Left lung (tissue), 10 donors: ENCODE results near the gene SATB2. TPM values are rescaled to one million over a fixed set of nuclear protein-coding genes. Genes with fewer than 3 reads are reported as not detected.

ENCODE experiments used
- ATAC-seq: fragments of 200-7000 bp; cut with Tn5 transposase; one replicate; pipeline ENCODE4 v1.9.1; 2020; ENCODE audit warnings: moderate library complexity
- DNase-seq, 4 donors: peaks; one replicate each; pipeline ENCODE4 v3.0.0-alpha.2; 2013 to 2020
- H3K27ac ChIP-seq, 2 donors: fragments of 200-600 bp; sonication (generic) in 1 of 2; one replicate each; pipeline versions ENCODE4 v1.5.0 to v1.8.0; 2020 to 2021
- H3K27me3 ChIP-seq, 2 donors: fragments of 200-600 bp; sonication (generic) in 1 of 2; one replicate each; pipeline versions ENCODE4 v1.5.0 to v1.8.0; 2020 to 2021
- H3K36me3 ChIP-seq, 2 donors: fragments of 200-600 bp; sonication (generic) in 1 of 2; one replicate each; pipeline versions ENCODE4 v1.5.0 to v1.8.0; 2020 to 2021
- H3K4me1 ChIP-seq, 2 donors: fragments of 200-600 bp; one replicate each; pipeline ENCODE4 v1.8.0; 2021
- H3K4me3 ChIP-seq, 2 donors: fragments of 200-600 bp; sonication (generic) in 1 of 2; one replicate each; pipeline versions ENCODE4 v1.5.0 to v1.8.0; 2020 to 2021; ENCODE audit warnings: mild to moderate bottlenecking in 1 of 2
- H3K9me3 ChIP-seq, 2 donors: fragments of 200-600 bp; sonication (generic) in 1 of 2; one replicate each; pipeline versions ENCODE4 v1.5.0 to v1.8.0; 2020 to 2021
- intact Hi-C, 2 donors: fragments of 100-400 bp; cut with DNase I; formaldehyde crosslinking; loops; one replicate each; pipeline versions ENCODE4 v1.11.2 to v1.14.2; 2022
- polyA plus RNA-seq, 6 donors: library from polyadenylated mRNA; unstranded; fragments of 120-200 nt; gene quantifications; one replicate each; pipeline ENCODE4 v1.2.1, GENCODE V29; 2013; ENCODE audit not compliant: insufficient read length in 6 of 6
- total RNA-seq, 2 donors: library from RNA; stranded (reverse); fragmentation: NEBNext Ultra II Directional; extraction: Animal tissue kit (Norgen Biotek cat#: 25700); gene quantifications; one replicate each; pipeline ENCODE4 v1.2.1, GENCODE V29; 2021
- TF ChIP-seq, protein P1 (sequence below), 2 donors: fragments of 200-600 bp; sonication (generic) in 1 of 2; IDR thresholded peaks; one replicate each; pipeline versions ENCODE4 v1.5.0 to v1.8.0; 2021; ENCODE audit warnings: antibody characterized with exemption in 2 of 2
- donor health status: DM: no; HTN: yes; CAD: no.
- donor health status: DM: no; HTN: no; CAD: no.

The SATB2 gene
- total and polyA plus RNA-seq, 8 donors: 2.9 to 4.5 (median 3.8) TPM

DNA sequence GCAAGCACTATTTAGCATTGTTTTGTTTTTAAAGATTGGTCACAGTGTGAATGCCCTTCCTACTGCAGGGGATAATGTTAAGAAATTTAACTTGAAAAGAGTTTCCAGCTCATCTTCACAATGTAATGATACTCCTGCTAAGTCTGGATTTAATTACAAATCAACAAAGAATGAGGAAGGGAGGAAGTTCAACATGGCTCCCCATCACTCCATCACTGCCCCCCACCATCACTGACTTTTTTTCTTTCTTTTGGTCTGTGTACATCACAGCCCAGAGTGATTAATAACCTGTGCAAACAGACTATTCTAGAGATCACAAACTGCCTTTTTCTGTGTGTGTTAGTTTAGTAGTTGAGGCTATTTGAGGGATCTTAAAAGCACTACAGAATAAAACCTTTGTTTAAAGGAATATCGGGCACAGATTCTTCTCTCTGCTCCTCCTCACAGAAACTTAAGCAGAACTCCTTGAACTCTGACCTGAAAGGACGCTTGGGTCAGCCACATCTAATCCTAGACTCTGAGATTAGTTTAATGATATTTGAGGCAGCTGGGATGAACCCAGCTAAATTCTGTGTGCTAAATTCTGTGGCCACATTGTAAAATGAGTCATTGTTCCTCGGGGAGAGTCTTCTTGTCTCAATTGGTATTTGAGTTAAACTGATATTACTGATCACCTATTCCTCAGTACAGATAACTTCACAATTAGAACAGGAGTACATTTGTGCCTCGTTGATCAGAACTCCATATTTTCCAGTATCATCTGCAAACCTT is 47.8 kb downstream of the SATB2 start:
- Histone ChIP-seq H3K9me3 (no peaks in the 10 kb centered on the region), H3K27me3 (no peaks in the 10 kb centered on the region), H3K4me3 (no peak overlapping the region), H3K36me3 (no peaks in the 10 kb centered on the region), H3K4me1 (no peaks in the 10 kb centered on the region), H3K27ac (no peak overlapping the region)
- DNase-seq (no peak), ATAC-seq (no peak)
- intact Hi-C loops: no loop called here
- TF ChIP-seq, protein P1, sequence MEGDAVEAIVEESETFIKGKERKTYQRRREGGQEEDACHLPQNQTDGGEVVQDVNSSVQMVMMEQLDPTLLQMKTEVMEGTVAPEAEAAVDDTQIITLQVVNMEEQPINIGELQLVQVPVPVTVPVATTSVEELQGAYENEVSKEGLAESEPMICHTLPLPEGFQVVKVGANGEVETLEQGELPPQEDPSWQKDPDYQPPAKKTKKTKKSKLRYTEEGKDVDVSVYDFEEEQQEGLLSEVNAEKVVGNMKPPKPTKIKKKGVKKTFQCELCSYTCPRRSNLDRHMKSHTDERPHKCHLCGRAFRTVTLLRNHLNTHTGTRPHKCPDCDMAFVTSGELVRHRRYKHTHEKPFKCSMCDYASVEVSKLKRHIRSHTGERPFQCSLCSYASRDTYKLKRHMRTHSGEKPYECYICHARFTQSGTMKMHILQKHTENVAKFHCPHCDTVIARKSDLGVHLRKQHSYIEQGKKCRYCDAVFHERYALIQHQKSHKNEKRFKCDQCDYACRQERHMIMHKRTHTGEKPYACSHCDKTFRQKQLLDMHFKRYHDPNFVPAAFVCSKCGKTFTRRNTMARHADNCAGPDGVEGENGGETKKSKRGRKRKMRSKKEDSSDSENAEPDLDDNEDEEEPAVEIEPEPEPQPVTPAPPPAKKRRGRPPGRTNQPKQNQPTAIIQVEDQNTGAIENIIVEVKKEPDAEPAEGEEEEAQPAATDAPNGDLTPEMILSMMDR (IDR thresholded peaks at IDR 0.05): no peak

DNA sequence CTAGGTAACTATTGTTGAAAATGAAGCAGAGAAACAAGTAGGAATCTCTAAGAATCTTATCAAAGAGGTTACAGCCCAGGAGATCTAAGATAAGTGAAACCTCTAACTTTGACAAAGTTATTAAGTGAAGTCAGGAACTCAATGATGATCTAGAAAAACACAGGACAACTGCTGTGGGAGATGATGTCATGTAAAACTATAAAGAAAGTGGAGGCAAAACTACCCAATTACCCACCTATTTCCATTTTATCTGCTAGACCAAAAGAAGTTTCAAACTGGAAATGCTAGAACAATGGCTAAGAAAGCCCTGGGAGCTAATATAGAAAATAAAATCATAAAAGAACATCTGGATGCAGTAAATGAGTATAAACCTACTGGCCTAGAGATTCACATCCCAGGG is 50.3 kb downstream of the SATB2 start:
- H3K36me3 ChIP-seq: no peaks in the 10 kb centered on the region
- H3K27me3 ChIP-seq: no peaks in the 10 kb centered on the region
- TF ChIP-seq, protein P1 (IDR thresholded peaks at IDR 0.05): no peak
- no peaks in the 10 kb centered on the region for H3K9me3 ChIP-seq
- ATAC-seq (no peak), DNase-seq (no peak)
- H3K4me1 ChIP-seq: no peaks in the 10 kb centered on the region
- no peak overlapping the region for H3K27ac ChIP-seq
- intact Hi-C loops: no loop called here
- no peak overlapping the region for H3K4me3 ChIP-seq

DNA sequence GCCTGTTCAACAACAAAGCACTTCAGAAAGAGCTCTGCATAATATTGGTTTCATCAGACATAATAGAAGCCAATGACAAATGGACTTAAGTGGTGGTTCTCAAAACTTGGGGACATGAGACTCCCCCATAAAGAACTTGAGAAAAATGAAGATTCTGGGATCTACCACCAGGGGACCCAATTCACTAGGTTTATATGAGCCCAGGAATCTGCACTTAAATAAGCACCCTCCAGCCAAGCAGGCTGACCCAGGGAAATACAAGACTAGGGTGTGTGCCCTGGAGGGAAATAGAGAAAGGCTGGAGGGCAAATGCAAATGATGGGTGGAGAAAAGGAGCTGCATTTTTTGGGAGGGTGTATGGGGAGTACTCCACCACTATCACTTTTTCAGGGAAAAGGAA is 52.5 kb downstream of the SATB2 start:
- H3K4me3 ChIP-seq: no peak overlapping the region
- intact Hi-C loops: no loop called here
- no peaks in the 10 kb centered on the region for H3K27me3 ChIP-seq
- no peak for ATAC-seq
- H3K27ac ChIP-seq: no peak overlapping the region
- H3K36me3 ChIP-seq: no peaks in the 10 kb centered on the region
- no peaks in the 10 kb centered on the region for H3K9me3 ChIP-seq
- TF ChIP-seq, protein P1 (IDR thresholded peaks at IDR 0.05): no peak
- H3K4me1 ChIP-seq: no peaks in the 10 kb centered on the region
- DNase-seq: no peak

DNA sequence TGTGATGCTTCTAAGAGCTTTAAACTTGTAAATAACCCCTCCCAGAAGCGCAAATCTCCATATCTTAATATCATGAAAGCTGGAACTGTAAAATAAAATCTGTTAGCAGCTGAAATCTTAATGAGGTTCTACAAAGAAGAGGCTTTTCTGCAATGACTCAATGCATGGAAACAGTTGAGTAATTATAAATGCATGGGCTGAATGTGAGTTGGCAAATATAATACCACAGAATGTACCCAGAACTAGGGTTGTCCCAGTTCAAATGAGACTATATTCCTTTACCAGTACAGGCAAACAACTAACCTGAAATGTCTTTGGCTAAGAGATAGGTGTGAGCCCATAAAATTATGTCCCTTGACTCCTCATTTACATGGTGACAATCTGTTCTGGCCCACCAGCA is 52.9 kb downstream of the SATB2 start:
- Histone ChIP-seq H3K9me3 (no peaks in the 10 kb centered on the region), H3K27me3 (no peaks in the 10 kb centered on the region), H3K4me3 (no peak overlapping the region), H3K27ac (no peak overlapping the region), H3K36me3 (no peaks in the 10 kb centered on the region), H3K4me1 (no peaks in the 10 kb centered on the region)
- ATAC-seq (no peak), DNase-seq (no peak)
- intact Hi-C loops: no loop called here
- TF ChIP-seq, protein P1 (IDR thresholded peaks at IDR 0.05): no peak

DNA sequence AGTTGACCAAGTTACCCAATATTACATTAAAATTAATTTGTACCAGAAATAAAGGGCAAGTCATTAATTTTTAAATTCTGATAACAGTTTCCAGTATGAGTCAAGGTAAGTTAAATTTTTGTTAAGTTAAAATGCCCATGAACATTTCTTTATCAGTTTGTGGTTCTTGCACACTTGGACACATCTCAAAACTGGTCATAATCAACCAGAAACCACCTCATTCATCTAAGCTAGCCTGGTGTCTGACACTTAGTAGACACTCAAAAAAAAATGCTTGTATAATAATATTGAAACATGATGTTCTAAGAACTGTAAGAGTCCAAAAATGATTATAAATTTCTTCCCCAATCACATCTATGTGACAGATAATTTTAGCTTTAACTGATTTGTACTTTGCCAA is 62.4 kb downstream of the SATB2 start:
- DNase-seq (no peak), ATAC-seq (no peak)
- TF ChIP-seq, protein P1 (IDR thresholded peaks at IDR 0.05): no peak
- Histone ChIP-seq H3K27ac (no peak overlapping the region), H3K36me3 (no peaks in the 10 kb centered on the region), H3K4me3 (no peak overlapping the region), H3K4me1 (no peaks in the 10 kb centered on the region), H3K27me3 (no peaks in the 10 kb centered on the region), H3K9me3 (no peaks in the 10 kb centered on the region)
- intact Hi-C loops: no loop called here
